K562 (cell line): ENCODE results near the gene COL4A6. TPM values are rescaled to one million over a fixed set of nuclear protein-coding genes. Genes with fewer than 3 reads are reported as not detected.
A peak's percentile ranks its signal among the peaks of the same experiment; 100 is the strongest.
"Not testable (repeated sequence)": the region's sequence is repeated elsewhere in the genome, so short reads cannot be mapped to it uniquely, and the experiment has no call there.

Experiments used
- ATAC-seq: fragments of 200-7000 bp; cut with Tn5 transposase; 3 replicates; pipeline ENCODE4 v1.9.1; 2020; ENCODE audit warnings: moderate library complexity
- BruUV-seq: library from RNA; stranded (reverse); fragments of 400-500 nt; replicated peaks from 2 replicates; lab custom pipeline; 2021; lab: Mats Ljungman, UMichigan
- CTCF ChIA-PET: fragments of 300-600 bp; formaldehyde crosslinking; extraction: SDS; loops from one replicate; lab custom pipeline; 2021; ENCODE audit warnings: low intra/inter-chr PET ratio; lab: Yijun Ruan, JAX
- POLR2A ChIA-PET: fragments of 300-600, 350-650 bp; sonication (Branson Sonifier 250); formaldehyde crosslinking; extraction: SDS; loops from one replicate; lab custom pipeline; 2021; ENCODE audit warnings: antibody characterized with exemption, inconsistent platforms; lab: Yijun Ruan, JAX
- DNase-seq, 4 experiments: peaks; one replicate each; pipeline versions ENCODE4 v3.0.0 to v3.0.0-alpha.2; 2011 to 2018; ENCODE audit warnings: low spot score in 3 of 4, mixed read lengths in 3 of 4; ENCODE audit errors: extremely low read depth in 1 of 4
- FAIRE-seq: peaks from 2 replicates; lab custom pipeline; 2011; peaks lifted over from hg19 to GRCh38; lab: Jason Lieb, UNC
- H2AFZ ChIP-seq: 2 replicates; pipeline ENCODE4 v1.6.0; 2011; ENCODE audit warnings: low read depth, low read length, control low read depth, inconsistent platforms
- H3K27ac ChIP-seq: fragments of 200-600 bp; 3 replicates; pipeline ENCODE4 v1.8.0; 2011; ENCODE audit warnings: low read depth, mild to moderate bottlenecking, control low read depth, inconsistent platforms, low read length, moderate library complexity, mixed read lengths; ENCODE audit errors: extremely low read depth
- H3K27me3 ChIP-seq, 2 experiments: fragments of 300-600 bp in 1 of 2; 2 replicates in 1 of 2; 3 replicates in 1 of 2; pipeline versions ENCODE4 v1.6.0 to v1.8.0; 2011; ENCODE audit warnings: inconsistent platforms in 2 of 2, low read length in 2 of 2, mild to moderate bottlenecking in 1 of 2, mixed read lengths in 1 of 2, moderate library complexity in 1 of 2; ENCODE audit not compliant: control insufficient read depth in 2 of 2, insufficient read depth in 2 of 2
- H3K36me3 ChIP-seq: fragments of 300-600 bp; 3 replicates; pipeline ENCODE4 v1.8.0; 2011; ENCODE audit warnings: mild to moderate bottlenecking, low read length, inconsistent platforms; ENCODE audit not compliant: control insufficient read depth, insufficient read depth
- H3K4me1 ChIP-seq, 2 experiments: fragments of 200-600 bp in 1 of 2; replicated peaks in 1 of 2; 2 replicates in 1 of 2; 3 replicates in 1 of 2; pipeline versions ENCODE4 v1.5.1 to v1.8.0; 2011; ENCODE audit warnings: inconsistent platforms in 2 of 2, low read length in 2 of 2, mild to moderate bottlenecking in 1 of 2, mixed read lengths in 1 of 2, moderate library complexity in 1 of 2; ENCODE audit not compliant: control insufficient read depth in 2 of 2, insufficient read depth in 2 of 2
- H3K4me2 ChIP-seq: 2 replicates; pipeline ENCODE4 v1.6.1; 2011; ENCODE audit warnings: low read length, control low read depth, inconsistent platforms, mixed read lengths; ENCODE audit not compliant: insufficient read depth
- H3K4me3 ChIP-seq: fragments of 200-600 bp; sonication (generic), shearing (Covaris generic); 2 replicates; pipeline ENCODE4 v1.5.1; 2016; ENCODE audit warnings: control low read depth, inconsistent platforms
- H3K79me2 ChIP-seq: fragments of 200-600 bp; 3 replicates; pipeline ENCODE4 v1.8.0; 2011; ENCODE audit warnings: low read length, inconsistent platforms; ENCODE audit not compliant: control insufficient read depth, insufficient read depth
- H3K9ac ChIP-seq, 2 experiments: 2 replicates each; pipeline versions ENCODE4 v1.6.0 to v1.6.1; 2011; ENCODE audit warnings: low read depth in 2 of 2, low read length in 2 of 2, control low read depth in 1 of 2, inconsistent platforms in 1 of 2, mild to moderate bottlenecking in 1 of 2, mixed read lengths in 1 of 2; ENCODE audit not compliant: insufficient read depth in 1 of 2
- H3K9me1 ChIP-seq: one replicate; pipeline ENCODE4 v1.6.0; 2011; ENCODE audit warnings: inconsistent platforms, mild to moderate bottlenecking, low read length, moderate library complexity; ENCODE audit not compliant: control insufficient read depth, insufficient read depth
- H3K9me3 ChIP-seq: replicated peaks from 2 replicates; pipeline ENCODE4 v1.5.1; 2011; ENCODE audit warnings: low read depth, low read length, inconsistent platforms; ENCODE audit not compliant: control insufficient read depth, insufficient read depth
- H4K20me1 ChIP-seq: replicated peaks from 2 replicates; pipeline ENCODE4 v1.6.1; 2011; ENCODE audit warnings: low read length, inconsistent platforms, mixed read lengths; ENCODE audit not compliant: control insufficient read depth, insufficient read depth
- ATF3 ChIP-seq, 2 experiments: fragments of 450-650 bp in 1 of 2; sonication (generic) in 1 of 2; formaldehyde crosslinking in 1 of 2; IDR thresholded peaks in 1 of 2; conservative IDR thresholded peaks in 1 of 2; 2 replicates each; pipeline versions ENCODE4 v1.6.1 to v1.8.1; 2016 to 2023; ENCODE audit warnings: mild to moderate bottlenecking in 2 of 2, moderate library complexity in 2 of 2, inconsistent platforms in 1 of 2, missing genetic modification reagents in 1 of 2
- HOXB6 ChIP-seq: fragments of 250-450 bp; sonication (Bioruptor Pico); IDR thresholded peaks from 2 replicates; pipeline ENCODE4 v1.5.1; 2022; ENCODE audit warnings: mild to moderate bottlenecking, borderline replicate concordance
- IRF2 ChIP-seq: sonication (generic); formaldehyde crosslinking; IDR thresholded peaks from 2 replicates; pipeline ENCODE4 v1.8.1; 2022; ENCODE audit warnings: mild to moderate bottlenecking, missing genetic modification reagents
- KDM5B ChIP-seq: fragments of 200-600 bp; sonication (generic); IDR thresholded peaks from 2 replicates; pipeline ENCODE4 v1.6.1; 2012; ENCODE audit warnings: low read depth, mild to moderate bottlenecking, moderate library complexity, low read length, control low read depth, inconsistent platforms; ENCODE audit not compliant: insufficient replicate concordance
- MNT ChIP-seq, 2 experiments: fragments of 450-650 bp; conservative IDR thresholded peaks; 2 replicates each; pipeline ENCODE4 v1.6.1; 2017; ENCODE audit warnings: mild to moderate bottlenecking in 2 of 2, moderate library complexity in 2 of 2
- MTA2 ChIP-seq: fragments of 450-650 bp; IDR thresholded peaks from 2 replicates; pipeline ENCODE4 v1.6.1; 2016; ENCODE audit warnings: low read depth
- TEAD4 ChIP-seq, 2 experiments: sonication (generic) in 1 of 2; formaldehyde crosslinking in 1 of 2; IDR thresholded peaks; 2 replicates each; pipeline versions ENCODE4 v1.6.1 to v1.8.0; 2012 to 2022; ENCODE audit warnings: borderline replicate concordance in 1 of 2, inconsistent platforms in 1 of 2, low read length in 1 of 2, mild to moderate bottlenecking in 1 of 2, missing genetic modification reagents in 1 of 2
- WGBS: fragments of 100-300 bp; shearing (Covaris generic); methylation state at CpG from one replicate; pipeline ENCODE4 v1.1.6; 2016; ENCODE audit warnings: low coverage, mixed read lengths; ENCODE audit not compliant: insufficient coverage; ENCODE audit errors: missing lambda C conversion rate; 5-methylcytosine and 5-hydroxymethylcytosine counted together
- in situ Hi-C: fragments of 300-500 bp; cut with MboI; formaldehyde crosslinking; loops from 4 replicates; pipeline ENCODE4 v1.15.0; 2018; ENCODE audit warnings: inconsistent platforms, mixed read lengths
- intact Hi-C: fragments of 100-400 bp; cut with micrococcal nuclease; formaldehyde crosslinking; loops from 2 replicates; pipeline ENCODE4 v1.14.2; 2022
- polyA plus RNA-seq, 8 experiments: library from polyadenylated mRNA; depleted of rRNA in 4 of 8; stranded (reverse) in 5 of 8; unstranded in 3 of 8; fragments of >200 nt; fragmentation: Nextera tagmentation in 2 of 8; fragmentation: Illumina TruSeq in 1 of 8; extraction: Ambion mirVana in 2 of 8; extraction: Trizol in 1 of 8; gene quantifications; 2 replicates each; pipeline versions ENCODE4 v1.2.1 to v1.2.3, GENCODE V29; 2011 to 2014; ENCODE audit warnings: inconsistent platforms in 1 of 8, missing spikeins in 1 of 8
- total RNA-seq, 7 experiments: library from RNA; depleted of rRNA in 6 of 7; stranded (reverse); fragments of >200 nt in 6 of 7; fragmentation: Illumina TruSeq in 2 of 7; extraction: Trizol in 2 of 7; gene quantifications; 2 replicates each; pipeline versions ENCODE4 v1.2.1 to v1.2.3, GENCODE V29; 2011 to 2021; ENCODE audit warnings: low replicate concordance in 1 of 7

The COL4A6 gene
- total and polyA plus RNA-seq, 9 of the 15 experiments (the other 6 are each of a cell fraction or from before 2014, with no cell fraction given), result 0.02 to 0.05 TPM; not detected in 7

DNA sequence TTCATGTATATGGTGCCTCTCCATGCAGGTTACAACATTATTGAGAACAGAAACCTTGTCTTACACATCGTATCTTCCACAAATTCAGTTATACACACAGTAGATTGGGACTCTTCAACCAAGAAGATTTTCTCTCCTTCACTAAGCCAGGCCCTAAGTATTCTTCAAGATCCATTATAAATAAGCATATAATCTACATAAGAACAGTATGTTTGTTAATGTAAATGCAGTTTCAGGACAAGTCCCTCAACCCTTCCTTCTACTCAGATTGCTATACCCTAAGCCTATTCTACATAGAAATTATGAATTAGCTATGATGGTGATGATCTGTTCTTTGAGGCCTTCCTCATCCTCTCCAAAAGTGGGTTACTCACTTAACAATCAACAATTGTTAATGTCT, 41.2 kb downstream of the COL4A6 start (continued):
- TF ChIP-seq MNT (conservative IDR thresholded peaks at IDR 0.05) (no peak), KDM5B (no peak), MTA2 (no peak), HOXB6 (CRISPR knock-in tag) (no peak), TEAD4 (IDR thresholded peaks at IDR 0.05; ENCODE audit: low read length) (no peak), TEAD4 (CRISPR knock-in tag; IDR thresholded peaks at IDR 0.05; ENCODE audit: borderline replicate concordance) (no peak)

DNA sequence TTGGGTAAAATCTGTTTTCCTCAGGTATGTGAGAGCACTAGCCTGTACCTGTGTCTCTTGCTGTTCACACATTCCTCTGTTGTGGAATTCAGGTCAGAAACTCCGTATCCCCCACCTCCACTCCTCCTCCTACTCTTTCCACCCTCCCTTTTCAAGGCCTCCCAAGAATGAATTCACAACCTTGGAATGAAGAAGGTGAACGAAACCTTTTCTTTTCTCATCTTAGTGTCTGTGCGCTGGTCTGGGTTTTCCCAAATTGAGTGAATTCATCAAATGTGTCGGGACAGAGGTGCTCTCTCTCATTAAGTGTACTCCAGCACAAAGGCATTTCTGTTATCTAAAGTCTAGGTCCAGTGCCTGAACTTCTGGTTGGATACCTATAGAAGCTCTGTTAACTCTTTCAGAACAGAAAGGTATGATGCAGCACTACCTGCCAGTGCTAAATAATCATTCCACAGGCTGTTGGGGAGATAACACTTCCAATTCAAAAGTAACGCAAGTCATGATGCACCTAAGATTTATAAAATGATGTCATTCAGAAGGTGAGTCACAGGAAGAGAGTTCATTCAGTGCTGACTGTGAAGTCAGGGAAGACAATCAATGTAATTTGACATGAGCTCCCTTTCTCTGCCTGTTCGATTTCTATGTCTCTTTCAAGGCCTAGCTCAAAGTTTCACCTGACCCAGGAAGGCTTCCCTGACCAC, 41.9 kb downstream of the COL4A6 start:
- no peaks in the 10 kb centered on the region for H3K27me3 ChIP-seq
- no peaks in the 10 kb centered on the region for H4K20me1 ChIP-seq
- no peaks in the 10 kb centered on the region for H3K79me2 ChIP-seq
- no peak overlapping the region for H2AFZ ChIP-seq
- no peaks in the 10 kb centered on the region for H3K9me3 ChIP-seq
- no TSS peak for BruUV-seq
- no peaks in the 10 kb centered on the region for H3K36me3 ChIP-seq
- CTCF ChIA-PET, result no interaction called here
- no peak for ATAC-seq
- FAIRE-seq, result no peak
- no peak overlapping the region for H3K4me2 ChIP-seq
- POLR2A ChIA-PET, result no interaction called here
- no peak for DNase-seq
- 0% methylated on average over 6 of the region's 6 CpGs for WGBS
- no peak overlapping the region for H3K9ac ChIP-seq
- in situ Hi-C loops, result no loop called here
- no peak overlapping the region for H3K4me3 ChIP-seq
- no peak overlapping the region for H3K27ac ChIP-seq
- intact Hi-C loops, result no loop called here
- H3K4me1 ChIP-seq, result no peaks in the 10 kb centered on the region
- H3K9me1 ChIP-seq, result no peaks in the 10 kb centered on the region
- peak; percentile 29 for TF ChIP-seq ATF3 (IDR thresholded peaks at IDR 0.05)
- no peak for TF ChIP-seq ATF3 (CRISPR knock-in tag; conservative IDR thresholded peaks at IDR 0.05)
- TF ChIP-seq IRF2 (CRISPR knock-in tag), result no peak

DNA sequence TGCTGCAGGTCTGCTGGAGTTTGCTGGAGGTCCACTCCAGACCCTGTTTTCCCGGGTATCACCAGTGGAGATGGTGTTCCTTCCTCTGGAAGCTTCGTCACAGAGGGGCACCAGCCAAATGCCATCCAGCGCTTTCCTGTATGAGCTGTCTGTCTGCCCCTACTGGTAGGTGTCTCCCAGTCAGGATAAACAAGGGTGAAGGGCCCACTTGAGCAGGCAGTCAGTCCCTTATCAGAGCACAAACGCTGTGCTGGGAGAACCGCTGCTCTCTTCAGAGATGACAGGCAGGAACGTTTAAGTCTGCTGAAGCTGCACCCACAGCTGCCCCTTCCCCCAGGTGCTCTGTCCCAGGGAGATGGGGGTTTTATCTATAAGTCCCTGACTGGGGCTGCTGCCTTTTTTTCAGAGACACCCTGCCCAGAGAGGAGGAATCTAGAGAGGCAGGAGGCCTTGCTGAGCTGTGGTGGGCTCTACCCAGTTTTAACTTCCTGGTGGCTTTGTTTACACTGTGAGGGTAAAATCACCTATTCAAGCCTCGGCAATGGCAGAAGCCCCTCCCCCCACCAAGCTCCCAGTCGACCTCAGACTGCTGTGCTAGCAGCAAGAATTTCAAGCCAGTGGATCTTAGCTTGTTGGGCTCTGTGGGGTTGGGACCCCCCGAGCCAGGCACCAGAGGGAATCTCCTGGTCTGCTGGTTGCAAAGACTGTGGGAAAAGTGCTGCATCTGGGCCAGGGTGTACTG, 47.1 kb downstream of the COL4A6 start:
- H3K4me2 ChIP-seq, intact Hi-C loops, H3K79me2 ChIP-seq, ATAC-seq, H3K27ac ChIP-seq, H3K36me3 ChIP-seq, CTCF ChIA-PET, H3K9me3 ChIP-seq, POLR2A ChIA-PET, BruUV-seq, H4K20me1 ChIP-seq, in situ Hi-C loops, H3K4me3 ChIP-seq, H3K9ac ChIP-seq, H3K9me1 ChIP-seq, H3K27me3 ChIP-seq, FAIRE-seq, H3K4me1 ChIP-seq, H2AFZ ChIP-seq: not testable (repeated sequence)
- DNase-seq, result peak in 1 of 4 experiments; percentile 5
- WGBS, result 0% methylated on average over 5 of the region's 9 CpGs
